Gastroesophageal sphincter (tissue), 4 donors: ENCODE results near the gene SLC3A2. TPM values are rescaled to one million over a fixed set of nuclear protein-coding genes. Genes with fewer than 3 reads are reported as not detected.
A peak's percentile ranks its signal among the peaks of the same experiment; 100 is the strongest.

Experiments
- ATAC-seq: fragments of 150-250 bp; one replicate; pipeline ENCODE4 v1.9.1; 2016; ENCODE audit warnings: mild to moderate bottlenecking, moderate library complexity
- H3K27ac ChIP-seq, 4 donors: fragments of 200-600 bp; sonication (generic) in 3 of 4; 1 replicate in 3 of 4; 2 replicates in 1 of 4; pipeline ENCODE4 v1.5.1; 2016 to 2019
- H3K27me3 ChIP-seq: fragments of 200-600 bp; sonication (generic); one replicate; pipeline ENCODE4 v1.5.1; 2019
- H3K36me3 ChIP-seq, 2 donors: fragments of 200-600 bp; sonication (generic); one replicate each; pipeline ENCODE4 v1.5.1; 2019; ENCODE audit warnings: control low read depth in 1 of 2
- H3K4me1 ChIP-seq, 3 donors: fragments of 200-600 bp; sonication (generic); 1 replicate in 2 of 3; 2 replicates in 1 of 3; pipeline ENCODE4 v1.5.1; 2016 to 2019; ENCODE audit warnings: control low read depth in 2 of 3
- H3K4me3 ChIP-seq, 2 donors: fragments of 200-600 bp; sonication (generic); one replicate each; pipeline ENCODE4 v1.5.1; 2019; ENCODE audit warnings: mild to moderate bottlenecking in 1 of 2, moderate library complexity in 1 of 2
- H3K9me3 ChIP-seq, 3 donors: fragments of 200-600 bp; sonication (generic); one replicate each; pipeline ENCODE4 v1.5.1; 2017 to 2019; ENCODE audit warnings: control low read depth in 2 of 3
- EP300 ChIP-seq: sonication (generic); formaldehyde crosslinking; IDR thresholded peaks from one replicate; pipeline ENCODE4 v1.6.1; 2017; ENCODE audit warnings: antibody characterized with exemption, mild to moderate bottlenecking
- POLR2A ChIP-seq, 2 donors: fragments of 450-650 bp; IDR thresholded peaks; one replicate each; pipeline ENCODE4 v1.6.1; 2017; ENCODE audit warnings: antibody characterized with exemption in 2 of 2, mild to moderate bottlenecking in 2 of 2, moderate library complexity in 1 of 2
- POLR2AphosphoS5 ChIP-seq: sonication (generic); formaldehyde crosslinking; IDR thresholded peaks from one replicate; pipeline ENCODE4 v1.6.1; 2017; ENCODE audit warnings: antibody characterized with exemption
- WGBS, 2 donors: methylation state at CpG; one replicate each; pipeline ENCODE4 v1.1.5; 2018; ENCODE audit warnings: low coverage in 1 of 2; 5-methylcytosine and 5-hydroxymethylcytosine counted together
- total RNA-seq, 4 donors: library from RNA; depleted of rRNA; stranded (reverse); fragments of >200 nt; gene quantifications; one replicate each; pipeline ENCODE4 v1.1.0, GENCODE V29; 2016
- TF ChIP-seq, protein P1 (sequence below), 4 experiments: fragments of 200-600 bp in 2 of 4; fragments of 450-650 bp in 2 of 4; sonication (generic) in 1 of 4; IDR thresholded peaks; one replicate each; pipeline ENCODE4 v1.5.1; 2017 to 2019; ENCODE audit warnings: antibody characterized with exemption in 4 of 4, mild to moderate bottlenecking in 2 of 4, moderate library complexity in 2 of 4

SLC3A2 gene
- total RNA-seq, 4 donors from 2014 or later, result 66.9 to 144 (median 80.2) TPM

DNA sequence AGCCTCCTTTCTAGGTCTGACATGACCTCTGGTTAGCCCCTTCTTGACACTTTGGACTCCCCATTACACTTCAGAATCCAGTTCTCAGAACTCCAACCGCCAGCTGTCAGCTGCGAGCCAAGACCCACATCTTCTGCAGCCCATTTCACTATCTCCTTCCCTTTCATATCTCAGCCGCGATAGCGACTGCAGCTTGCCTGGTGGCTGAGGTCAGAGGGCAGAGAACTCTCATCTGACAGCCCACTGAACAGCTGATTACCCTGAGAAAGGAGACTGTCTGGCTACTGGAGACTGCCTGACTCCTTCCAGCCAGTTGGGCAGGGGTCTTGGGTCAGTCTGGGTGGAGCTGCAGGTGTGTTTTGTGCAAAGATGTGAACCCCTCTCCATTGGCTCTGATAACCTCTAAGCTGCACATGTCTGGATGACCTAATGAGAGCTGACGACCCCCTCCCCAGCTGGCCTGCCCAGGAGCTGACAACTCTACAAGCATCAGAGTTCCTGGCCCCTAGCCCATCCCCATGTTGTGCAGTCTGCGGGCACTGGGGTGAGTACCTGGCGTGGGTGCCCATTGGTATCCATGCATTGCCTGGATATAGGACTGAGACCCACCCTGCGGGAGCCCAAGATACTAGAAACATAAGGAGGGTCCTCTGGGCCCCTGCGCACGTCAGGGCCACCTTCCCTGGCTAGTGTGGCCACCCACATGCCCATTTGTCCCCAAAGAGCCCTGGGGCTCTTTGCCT is 39.4 kb downstream of the SLC3A2 start:
- Histone ChIP-seq H3K4me1 (peaks cover 0 to 33% (median 6%) of the 10 kb centered on the region in 3 donors), H3K27me3 (peaks cover 48% of the 10 kb centered on the region), H3K4me3 (no peak overlapping the region), H3K36me3 (no peaks in the 10 kb centered on the region), H3K9me3 (no peaks in the 10 kb centered on the region), H3K27ac (no peak overlapping the region)
- WGBS, 2 donors, result 56 to 89% methylated on average over 2 to 5 of the region's 11 CpGs
- ATAC-seq, result no peak
- no peak for TF ChIP-seq EP300

DNA sequence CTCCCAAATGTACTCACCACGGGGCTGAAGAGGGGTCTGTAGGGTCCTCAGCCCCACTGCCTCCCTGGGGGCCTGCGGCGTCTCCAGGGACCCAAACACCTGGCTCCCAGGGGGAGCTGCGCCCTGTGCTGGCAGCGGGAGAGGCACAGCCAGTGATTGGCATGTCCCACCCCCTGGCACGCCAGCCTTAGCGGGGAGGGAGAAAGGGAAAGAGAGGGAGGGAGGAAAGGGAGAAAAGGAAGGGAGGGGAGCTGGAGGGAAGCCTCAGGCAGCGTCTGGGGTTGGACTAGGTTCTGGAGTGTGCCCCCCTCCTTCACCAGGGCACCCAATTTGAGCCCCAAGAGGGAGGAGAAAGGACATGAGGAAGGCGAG is 40.5 kb downstream of the SLC3A2 start, which contains the start of gene CHRM1:
TSS of gene CHRM1 (minus strand) at position 163 of the 372 bp plus-strand sequence. CDS start 10,263 bp downstream, outside the sequence.
- Histone ChIP-seq H3K27ac (no peak within 1 kb of the TSS), H3K36me3 (no peaks in the 10 kb centered on the region), H3K27me3 (peaks cover 59% of the 10 kb centered on the region), H3K4me3 (no peak within 1 kb of the TSS), H3K4me1 (peaks cover 0 to 40% (median 11%) of the 10 kb centered on the region in 3 donors), H3K9me3 (no peaks in the 10 kb centered on the region)
- no peak for TF ChIP-seq EP300
- no peak for TF ChIP-seq POLR2A (IDR thresholded peaks at IDR 0.05)
- no peak for TF ChIP-seq POLR2AphosphoS5
- TF ChIP-seq, protein P1, sequence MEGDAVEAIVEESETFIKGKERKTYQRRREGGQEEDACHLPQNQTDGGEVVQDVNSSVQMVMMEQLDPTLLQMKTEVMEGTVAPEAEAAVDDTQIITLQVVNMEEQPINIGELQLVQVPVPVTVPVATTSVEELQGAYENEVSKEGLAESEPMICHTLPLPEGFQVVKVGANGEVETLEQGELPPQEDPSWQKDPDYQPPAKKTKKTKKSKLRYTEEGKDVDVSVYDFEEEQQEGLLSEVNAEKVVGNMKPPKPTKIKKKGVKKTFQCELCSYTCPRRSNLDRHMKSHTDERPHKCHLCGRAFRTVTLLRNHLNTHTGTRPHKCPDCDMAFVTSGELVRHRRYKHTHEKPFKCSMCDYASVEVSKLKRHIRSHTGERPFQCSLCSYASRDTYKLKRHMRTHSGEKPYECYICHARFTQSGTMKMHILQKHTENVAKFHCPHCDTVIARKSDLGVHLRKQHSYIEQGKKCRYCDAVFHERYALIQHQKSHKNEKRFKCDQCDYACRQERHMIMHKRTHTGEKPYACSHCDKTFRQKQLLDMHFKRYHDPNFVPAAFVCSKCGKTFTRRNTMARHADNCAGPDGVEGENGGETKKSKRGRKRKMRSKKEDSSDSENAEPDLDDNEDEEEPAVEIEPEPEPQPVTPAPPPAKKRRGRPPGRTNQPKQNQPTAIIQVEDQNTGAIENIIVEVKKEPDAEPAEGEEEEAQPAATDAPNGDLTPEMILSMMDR (IDR thresholded peaks at IDR 0.05), result no peak
- 0 to 7% methylated on average over 1 to 2 of the region's 9 CpGs for WGBS, 2 donors
- no peak for ATAC-seq

DNA sequence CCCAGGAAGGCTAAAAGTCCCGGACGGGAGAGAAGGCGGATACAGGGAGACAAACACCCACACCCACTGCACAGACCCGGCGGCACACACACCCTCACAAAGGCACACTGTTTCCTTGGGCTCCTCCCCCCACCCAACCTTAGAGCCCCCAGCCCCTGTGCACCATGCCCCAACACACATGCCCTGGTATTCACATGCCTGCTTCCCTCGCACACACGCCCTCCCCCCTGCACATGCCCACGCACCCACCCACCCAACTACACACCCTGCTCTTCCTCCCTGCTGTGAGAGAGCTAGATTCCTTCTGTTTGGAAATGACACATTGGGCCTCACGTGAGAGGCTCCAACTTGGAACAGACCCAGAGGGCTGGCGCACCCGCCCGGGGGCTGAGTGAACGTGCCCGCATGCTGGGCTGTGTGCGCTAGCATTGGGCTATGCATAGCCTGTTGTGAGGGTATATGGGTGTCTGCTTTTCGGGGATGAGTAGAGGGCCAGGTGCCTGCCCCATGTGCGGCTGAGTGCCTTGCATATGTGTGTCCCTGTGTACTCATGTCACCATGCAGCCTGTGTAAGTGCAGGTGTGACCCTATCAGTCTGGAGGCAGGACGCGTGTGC is 41.0 kb downstream of the SLC3A2 start:
- no peak overlapping the region for H3K4me3 ChIP-seq
- ATAC-seq, result no peak
- WGBS, 2 donors, result 28 to 35% methylated on average over 5 to 11 of the region's 19 CpGs

DNA sequence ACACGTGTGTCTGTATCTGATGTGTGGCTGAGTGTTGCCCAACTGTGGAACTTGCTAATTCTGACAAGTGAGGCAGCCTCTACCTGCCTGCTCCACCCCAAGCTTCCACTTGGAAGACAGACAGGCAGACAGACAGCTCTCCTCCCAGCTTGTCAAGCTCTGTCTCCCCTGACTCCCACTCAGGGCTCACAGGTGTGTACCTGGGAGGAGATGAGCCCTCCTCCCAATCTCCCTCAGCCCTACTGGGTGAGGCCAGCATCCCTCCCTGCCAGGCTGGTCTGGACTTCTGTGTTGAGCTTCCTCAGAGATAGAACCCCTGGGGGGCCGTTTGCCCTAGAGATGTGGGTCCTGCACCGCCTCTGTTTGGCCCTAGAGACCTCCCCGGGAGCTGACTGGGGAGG is 41.5 kb downstream of the SLC3A2 start:
- Histone ChIP-seq H3K9me3 (no peaks in the 10 kb centered on the region), H3K4me1 (peaks cover 0 to 50% (median 17%) of the 10 kb centered on the region in 3 donors), H3K4me3 (no peak overlapping the region), H3K36me3 (no peaks in the 10 kb centered on the region), H3K27ac (no peak overlapping the region), H3K27me3 (peaks cover 69% of the 10 kb centered on the region)
- TF ChIP-seq EP300, result no peak
- TF ChIP-seq, protein P1 (IDR thresholded peaks at IDR 0.05), result no peak
- no peak for TF ChIP-seq POLR2A (IDR thresholded peaks at IDR 0.05)
- no peak for TF ChIP-seq POLR2AphosphoS5
- WGBS, 2 donors, result 0% methylated on average over 1 of the region's 4 CpGs; no CpG with 5 or more reads in 1 of the 2 donors
- no peak for ATAC-seq

More for the DNA sequence above, 41.0 kb downstream of the SLC3A2 start:
- H3K9me3 ChIP-seq, result no peaks in the 10 kb centered on the region
- H3K27ac ChIP-seq, result no peak overlapping the region
- peaks cover 64% of the 10 kb centered on the region for H3K27me3 ChIP-seq
- H3K36me3 ChIP-seq, result no peaks in the 10 kb centered on the region
- H3K4me1 ChIP-seq, result peaks cover 0 to 45% (median 16%) of the 10 kb centered on the region in 3 donors
- TF ChIP-seq EP300 (no peak), POLR2A (IDR thresholded peaks at IDR 0.05) (no peak), POLR2AphosphoS5 (no peak)
- TF ChIP-seq, protein P1 (IDR thresholded peaks at IDR 0.05), result no peak

DNA sequence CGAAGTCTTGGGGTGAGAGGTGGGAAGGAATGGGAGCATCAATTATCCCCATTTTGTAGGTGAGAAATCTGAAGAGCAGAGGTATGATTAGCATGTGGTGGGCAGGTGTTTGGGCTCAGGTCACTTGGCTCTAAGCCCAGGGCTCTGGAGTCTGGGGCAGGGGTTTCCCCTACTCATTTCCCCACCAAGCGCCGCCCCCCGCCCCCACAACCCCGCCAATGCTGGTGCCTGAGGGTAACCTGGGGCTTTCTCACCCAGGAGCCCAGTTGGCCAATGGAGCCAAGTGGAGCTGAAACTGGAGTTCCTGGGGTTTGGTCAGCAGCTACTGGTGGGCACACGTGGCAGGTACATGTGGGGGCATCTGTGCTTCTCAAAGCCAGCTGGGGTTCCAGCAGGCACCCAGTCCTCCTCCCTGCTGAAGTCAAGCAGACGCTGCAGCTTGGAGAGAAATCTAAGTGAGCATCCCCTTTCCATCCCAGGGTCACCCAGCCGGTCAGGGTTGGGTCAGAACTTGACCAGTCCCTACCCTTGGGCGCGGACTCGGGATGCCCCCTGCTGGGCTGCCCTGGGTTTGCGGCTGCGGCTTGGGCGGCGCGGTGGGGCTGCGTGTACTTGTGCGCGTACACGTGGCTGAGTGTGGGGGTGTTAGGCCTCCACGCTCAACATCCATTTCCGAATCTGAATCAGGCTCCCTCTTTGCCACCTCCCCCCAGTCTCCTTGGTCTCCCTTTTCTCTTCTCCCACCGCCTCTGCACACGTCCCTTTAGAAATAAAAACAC is 42.1 kb downstream of the SLC3A2 start:
- WGBS, 2 donors, result 21 to 33% methylated on average over 3 to 9 of the region's 24 CpGs
- H3K27ac ChIP-seq, result no peak overlapping the region
- no peaks in the 10 kb centered on the region for H3K9me3 ChIP-seq
- peaks cover 0 to 51% (median 17%) of the 10 kb centered on the region in 3 donors for H3K4me1 ChIP-seq
- TF ChIP-seq POLR2A (IDR thresholded peaks at IDR 0.05), result no peak
- no peak for TF ChIP-seq EP300
- TF ChIP-seq, protein P1 (IDR thresholded peaks at IDR 0.05), result no peak
- TF ChIP-seq POLR2AphosphoS5, result no peak
- no peaks in the 10 kb centered on the region for H3K36me3 ChIP-seq
- no peak for ATAC-seq
- peak overlapping the region in 1 of 2 donors; percentile 22 for H3K4me3 ChIP-seq
- peaks cover 76% of the 10 kb centered on the region for H3K27me3 ChIP-seq
